GM19239 (cell line): ENCODE results near the gene FOXE3.

ENCODE experiments used
- DNase-seq: peaks from one replicate; pipeline ENCODE4 v3.0.0; 2011; ENCODE audit warnings: low spot score; ENCODE audit not compliant: insufficient read length
- FAIRE-seq: peaks from 2 replicates; lab custom pipeline; 2011; peaks lifted over from hg19 to GRCh38; lab: Jason Lieb, UNC

FOXE3 gene

DNA sequence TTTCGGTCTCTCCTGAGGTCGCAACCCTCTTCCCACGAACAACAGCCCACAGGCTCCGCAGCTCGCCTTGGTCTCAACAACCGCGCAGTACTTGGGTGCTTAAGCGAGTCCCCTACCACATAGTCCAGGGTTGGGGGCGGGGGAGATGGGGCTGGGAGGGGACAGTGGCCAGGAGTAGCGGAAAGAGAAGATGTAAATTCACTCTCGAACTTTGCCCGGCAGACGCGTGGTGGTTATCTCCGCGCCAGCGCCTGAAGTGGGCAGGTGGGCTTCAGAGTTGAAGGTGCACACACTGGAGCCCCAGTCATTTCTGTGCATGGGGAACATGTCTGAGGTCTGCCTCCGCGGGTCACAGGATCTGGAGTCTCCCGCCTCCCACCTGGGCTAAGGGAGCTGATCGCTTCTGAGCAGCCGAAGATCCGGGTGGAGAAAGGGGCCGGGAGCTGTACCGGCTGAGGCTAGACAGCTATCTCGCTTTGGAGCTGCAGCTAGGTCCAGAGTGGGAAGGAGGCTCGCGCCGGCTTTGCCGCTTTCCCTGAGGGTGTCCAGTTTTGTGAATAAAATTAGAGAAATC lies 17.5 kb downstream of the FOXE3 start:
- FAIRE-seq = no peak
- no peak for DNase-seq

DNA sequence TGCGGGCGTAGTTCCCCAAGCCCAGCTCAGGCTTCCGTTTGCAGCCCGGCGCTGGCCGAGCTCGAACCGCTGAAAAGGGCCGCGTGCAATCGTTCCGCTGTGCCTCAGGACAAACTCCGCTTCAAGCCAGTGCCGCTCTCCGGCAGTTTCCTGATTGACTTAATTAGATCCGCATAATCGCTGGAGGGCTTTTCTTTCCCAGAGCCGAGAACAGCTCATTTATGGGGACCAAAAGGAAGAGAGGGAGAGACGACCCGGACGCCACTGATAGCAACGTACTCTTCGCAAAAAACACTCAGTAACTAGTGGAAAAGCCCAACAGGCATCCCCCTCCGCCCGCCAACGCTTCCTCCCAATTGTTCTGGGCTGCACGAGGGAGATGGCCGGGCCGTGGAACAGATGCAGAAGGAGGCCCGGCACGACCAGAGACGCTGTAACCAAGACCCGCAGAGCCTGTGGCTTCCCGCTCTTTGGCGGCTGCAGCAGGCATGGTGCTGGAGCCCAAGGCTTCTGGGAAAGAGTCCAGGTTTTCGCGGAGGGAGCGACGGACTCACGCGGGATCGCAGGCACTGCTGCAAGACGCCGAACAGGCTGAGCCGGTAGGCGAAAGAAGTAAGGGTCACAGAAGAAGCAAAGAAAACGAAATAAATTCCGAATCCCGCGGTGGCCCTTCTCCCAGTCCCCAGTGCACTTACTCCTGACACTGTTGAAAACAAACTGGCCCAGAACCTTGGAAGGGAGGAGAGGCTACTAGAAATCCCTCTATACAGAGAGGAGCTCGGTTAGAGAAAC lies 18.2 kb downstream of the FOXE3 start:
- DNase-seq = no peak
- FAIRE-seq = no peak

DNA sequence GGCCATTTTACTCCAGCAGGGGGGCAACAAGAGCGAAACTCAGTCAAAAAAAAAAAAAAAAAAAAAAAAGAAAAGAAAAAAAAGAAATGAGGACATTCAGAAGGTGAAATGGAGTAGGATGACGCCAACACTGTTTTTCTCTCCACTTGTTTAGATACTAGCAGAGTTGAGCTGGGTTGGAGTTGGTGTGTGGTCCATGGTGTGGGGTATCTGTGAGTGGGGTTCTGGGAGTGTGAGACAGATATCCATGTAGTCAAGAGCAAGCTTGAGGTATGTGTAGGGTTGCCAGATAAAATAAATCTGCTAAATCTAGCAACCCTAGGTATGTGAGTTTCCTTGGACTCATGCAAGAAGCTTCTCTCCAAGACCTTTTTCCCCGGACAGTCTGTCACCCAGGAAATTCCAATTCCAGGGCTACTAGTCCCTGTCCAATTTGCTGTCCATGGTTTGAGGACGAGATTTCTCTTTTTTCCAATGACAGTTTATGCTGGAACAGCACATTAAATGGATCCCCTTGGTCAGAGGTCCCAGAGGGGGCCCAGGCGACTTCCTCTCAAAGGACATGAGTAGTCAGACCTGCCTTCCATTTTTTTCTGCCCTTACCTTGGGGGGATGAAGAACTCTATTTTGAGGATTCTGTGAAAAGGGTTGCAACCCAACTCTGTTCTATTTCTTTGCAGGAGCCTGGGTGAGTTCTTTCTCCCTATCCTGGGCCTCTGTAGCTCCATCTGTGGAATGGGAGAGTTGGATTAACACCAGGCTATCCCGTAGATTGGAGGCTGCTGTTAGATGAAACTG lies 19.6 kb downstream of the FOXE3 start:
- DNase-seq = no peak
- FAIRE-seq = no peak

DNA sequence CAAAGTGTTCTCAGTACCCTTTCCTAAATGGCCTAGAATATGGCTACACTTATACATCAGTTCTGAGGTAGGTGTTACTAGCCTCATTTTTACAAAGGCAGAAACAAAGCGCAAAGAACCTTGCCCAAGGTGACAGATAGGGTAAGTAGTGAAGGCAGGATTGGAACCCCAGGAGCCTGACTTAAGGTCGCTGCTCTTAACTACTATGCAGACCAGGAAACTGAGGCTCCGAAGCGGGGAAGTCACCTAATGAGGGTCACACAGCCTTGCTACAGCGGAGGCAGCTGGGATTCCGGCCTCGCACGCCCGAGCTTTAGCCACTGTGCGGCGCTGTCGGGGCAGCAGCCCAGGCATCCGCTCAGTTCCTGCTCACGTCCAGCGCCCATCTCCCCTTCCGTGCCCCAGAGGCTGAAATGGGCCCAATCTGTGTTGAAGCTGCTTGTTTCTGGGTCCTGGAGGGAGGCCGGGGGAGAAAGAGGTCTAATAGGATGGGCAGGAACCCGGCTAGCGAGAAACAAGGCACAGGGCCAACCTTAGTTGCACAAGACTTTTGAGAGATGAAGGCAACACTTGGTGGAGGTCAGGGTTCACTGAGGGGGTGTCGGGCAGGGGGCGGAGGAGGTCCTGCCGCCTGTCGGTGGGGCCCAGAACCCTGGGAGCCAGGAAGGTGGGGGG lies 20.4 kb downstream of the FOXE3 start:
- DNase-seq = peak; percentile 78
- FAIRE-seq = peak; percentile 92

DNA sequence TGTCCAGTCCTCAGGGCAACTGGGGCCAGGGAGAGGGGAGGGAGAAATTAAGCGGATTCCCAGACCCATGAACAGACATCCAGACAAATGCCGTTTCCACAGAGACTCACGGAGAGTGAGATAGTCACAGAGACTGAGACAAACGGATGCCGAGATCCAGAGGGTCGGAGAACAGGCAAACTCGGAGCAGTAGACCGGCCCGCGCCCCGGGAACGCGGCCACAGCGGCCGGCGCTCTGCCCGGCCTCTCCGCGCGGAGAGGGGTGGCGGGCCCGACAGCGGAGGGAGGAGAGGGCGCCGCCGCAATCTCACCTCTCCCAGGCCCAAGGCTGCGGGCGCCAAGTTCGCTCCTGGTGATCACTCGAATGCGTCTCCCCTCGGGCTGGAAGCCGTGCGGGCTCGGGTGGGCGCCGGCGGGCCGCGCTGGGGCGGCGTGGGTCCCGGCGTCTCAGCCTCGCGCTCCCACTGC lies 20.9 kb downstream of the FOXE3 start:
- FAIRE-seq (no peak), DNase-seq (no peak)

DNA sequence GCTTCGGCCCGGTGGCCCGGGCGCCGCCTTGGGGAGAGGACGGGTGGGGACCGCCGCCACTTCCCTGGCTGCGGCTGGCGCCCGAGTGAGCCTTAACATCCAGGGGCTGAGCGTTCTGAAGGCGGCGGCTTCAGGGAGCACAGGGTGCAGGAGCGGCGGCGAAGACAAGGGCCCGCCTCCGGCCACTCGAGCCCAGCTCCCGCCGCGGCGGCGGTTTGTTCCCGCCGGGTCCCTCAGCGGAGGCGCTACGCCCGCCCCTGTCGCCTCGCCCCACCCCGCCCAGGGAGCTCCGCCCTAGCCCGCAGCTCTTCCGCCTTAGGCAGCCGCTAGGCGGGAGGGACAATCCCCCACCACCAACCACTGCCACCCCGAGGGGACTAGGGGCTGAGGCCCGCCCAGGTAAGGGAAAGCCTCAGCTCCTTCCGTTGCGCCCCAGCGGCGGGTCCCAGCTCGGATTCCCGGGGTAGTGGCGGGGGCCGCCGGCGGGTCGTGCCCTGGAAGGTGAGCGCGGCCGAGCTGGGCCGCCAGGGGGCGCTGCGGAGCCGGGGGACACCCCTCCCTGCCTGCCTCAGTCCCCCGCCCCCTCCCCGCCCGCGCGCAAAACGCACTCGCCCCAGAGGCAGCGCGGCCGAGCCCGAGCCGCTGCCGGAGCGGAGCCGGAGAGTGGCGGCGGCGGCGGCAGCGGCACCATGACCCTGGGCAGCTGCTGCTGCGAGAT lies 21.5 kb downstream of the FOXE3 start, which contains the start of gene FOXD2:
Gene FOXD2, plus strand, starts transcription at position 598 of the 718 bp plus-strand sequence. Its CDS starts 92 bp downstream, at position 690.
- DNase-seq = peak; percentile 99
- peak; percentile 93 for FAIRE-seq

DNA sequence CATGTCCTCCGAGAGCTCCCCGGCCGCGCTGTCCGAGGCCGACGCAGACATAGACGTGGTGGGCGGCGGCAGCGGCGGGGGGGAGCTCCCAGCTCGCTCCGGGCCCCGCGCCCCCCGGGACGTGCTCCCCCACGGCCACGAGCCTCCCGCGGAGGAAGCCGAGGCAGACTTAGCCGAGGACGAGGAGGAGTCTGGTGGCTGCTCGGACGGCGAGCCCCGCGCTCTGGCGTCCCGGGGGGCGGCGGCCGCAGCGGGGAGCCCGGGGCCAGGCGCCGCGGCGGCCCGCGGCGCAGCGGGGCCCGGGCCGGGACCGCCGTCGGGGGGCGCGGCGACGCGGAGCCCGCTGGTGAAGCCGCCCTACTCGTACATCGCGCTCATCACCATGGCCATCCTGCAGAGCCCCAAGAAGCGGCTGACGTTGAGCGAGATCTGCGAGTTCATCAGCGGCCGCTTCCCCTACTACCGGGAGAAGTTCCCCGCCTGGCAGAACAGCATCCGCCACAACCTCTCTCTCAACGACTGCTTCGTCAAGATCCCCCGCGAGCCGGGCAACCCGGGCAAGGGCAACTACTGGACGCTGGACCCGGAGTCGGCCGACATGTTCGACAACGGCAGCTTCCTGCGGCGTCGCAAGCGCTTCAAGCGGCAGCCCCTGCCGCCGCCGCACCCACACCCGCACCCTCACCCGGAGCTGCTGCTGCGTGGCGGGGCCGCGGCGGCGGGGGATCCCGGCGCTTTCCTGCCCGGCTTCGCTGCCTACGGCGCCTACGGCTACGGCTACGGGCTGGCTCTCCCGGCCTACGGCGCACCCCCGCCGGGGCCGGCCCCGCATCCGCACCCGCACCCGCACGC lies 22.3 kb downstream of the FOXE3 start:
- no peak for FAIRE-seq
- no peak for DNase-seq

DNA sequence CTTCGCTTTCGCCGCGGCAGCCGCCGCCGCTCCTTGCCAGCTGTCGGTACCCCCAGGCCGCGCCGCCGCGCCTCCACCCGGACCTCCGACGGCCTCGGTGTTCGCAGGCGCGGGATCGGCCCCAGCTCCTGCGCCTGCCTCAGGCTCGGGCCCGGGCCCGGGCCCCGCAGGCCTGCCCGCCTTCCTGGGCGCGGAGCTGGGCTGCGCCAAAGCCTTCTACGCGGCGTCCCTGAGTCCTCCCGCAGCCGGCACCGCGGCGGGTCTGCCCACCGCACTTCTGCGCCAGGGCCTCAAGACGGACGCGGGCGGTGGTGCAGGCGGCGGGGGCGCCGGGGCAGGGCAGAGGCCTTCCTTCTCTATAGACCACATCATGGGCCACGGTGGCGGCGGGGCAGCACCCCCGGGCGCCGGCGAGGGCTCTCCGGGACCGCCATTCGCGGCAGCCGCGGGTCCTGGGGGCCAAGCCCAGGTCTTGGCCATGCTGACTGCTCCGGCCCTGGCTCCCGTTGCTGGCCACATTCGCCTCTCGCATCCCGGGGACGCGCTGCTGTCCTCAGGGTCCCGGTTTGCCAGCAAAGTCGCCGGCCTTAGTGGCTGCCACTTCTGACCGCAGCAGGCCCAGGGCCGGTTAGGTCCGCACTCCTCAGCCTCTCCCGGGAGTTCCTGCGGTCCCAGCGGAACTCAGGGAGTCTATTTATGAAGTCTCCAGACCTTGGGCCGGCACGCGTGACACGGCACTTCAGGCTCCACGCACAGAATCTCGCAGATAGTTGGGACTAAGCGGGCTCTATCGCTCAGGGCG lies 23.1 kb downstream of the FOXE3 start:
- DNase-seq = no peak
- FAIRE-seq = no peak

DNA sequence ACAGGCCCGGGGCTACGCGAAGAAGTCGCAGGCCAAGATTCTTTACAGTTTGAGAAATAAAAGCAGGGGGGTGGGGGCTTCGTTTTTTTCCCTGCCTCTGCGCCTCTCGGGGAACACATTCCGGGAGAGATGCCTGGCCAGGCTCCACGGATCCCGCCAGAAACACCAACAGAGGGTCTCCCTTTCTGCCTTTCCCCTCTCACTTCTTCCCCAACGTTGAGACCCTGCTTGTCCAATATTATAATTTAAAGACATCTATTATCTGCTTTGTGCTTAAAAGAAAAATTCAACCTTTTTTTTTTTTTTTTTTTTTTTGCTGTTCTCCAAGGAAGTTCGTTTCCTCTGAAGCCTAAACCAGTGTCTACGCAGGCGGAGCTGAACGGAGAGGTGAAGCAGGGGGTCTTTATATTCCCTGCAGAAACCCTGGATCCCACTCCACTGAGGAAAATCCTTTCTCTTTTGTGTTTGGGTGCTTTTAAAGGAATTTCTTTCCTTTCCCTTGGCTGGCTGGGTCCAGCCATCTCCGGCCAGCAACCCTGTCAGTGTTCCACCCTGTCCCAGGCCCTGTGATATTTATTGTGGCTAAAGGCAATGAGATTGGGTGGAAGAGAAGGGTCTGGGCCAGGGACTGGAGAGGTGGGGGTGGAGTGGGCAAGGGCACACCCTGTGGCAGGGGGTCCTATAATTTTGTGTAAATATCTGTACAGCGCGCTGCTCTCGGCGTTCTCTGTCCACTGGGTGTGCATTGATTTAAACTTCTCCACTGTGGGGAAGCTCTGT lies 23.9 kb downstream of the FOXE3 start:
- FAIRE-seq = no peak

DNA sequence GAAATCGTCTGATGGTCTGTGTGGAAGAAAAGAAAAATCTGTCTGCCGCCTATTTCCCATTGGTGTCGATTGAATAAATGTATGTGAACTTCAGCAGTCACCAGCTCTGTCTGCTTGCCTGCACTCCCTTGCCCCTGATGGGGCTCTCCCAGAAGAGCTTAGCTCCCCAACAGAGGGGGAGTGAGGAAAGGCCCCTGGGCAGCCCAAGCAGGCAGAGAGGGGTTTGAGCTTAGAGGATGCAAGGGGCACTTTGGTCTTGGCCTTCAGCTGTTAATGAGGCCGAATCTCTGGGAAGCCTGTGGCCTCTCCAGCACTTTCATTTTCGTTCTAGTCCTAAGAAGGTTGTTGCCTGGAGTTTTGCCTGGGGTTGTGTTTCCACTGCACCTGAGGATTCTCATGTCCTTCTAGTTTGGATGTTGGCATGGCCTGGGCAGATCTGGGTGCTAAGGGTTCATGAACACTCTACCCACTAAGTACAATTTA lies 24.6 kb downstream of the FOXE3 start:
- no peak for FAIRE-seq

More for the DNA sequence above, 23.9 kb downstream of the FOXE3 start:
- DNase-seq = no peak

DNA sequence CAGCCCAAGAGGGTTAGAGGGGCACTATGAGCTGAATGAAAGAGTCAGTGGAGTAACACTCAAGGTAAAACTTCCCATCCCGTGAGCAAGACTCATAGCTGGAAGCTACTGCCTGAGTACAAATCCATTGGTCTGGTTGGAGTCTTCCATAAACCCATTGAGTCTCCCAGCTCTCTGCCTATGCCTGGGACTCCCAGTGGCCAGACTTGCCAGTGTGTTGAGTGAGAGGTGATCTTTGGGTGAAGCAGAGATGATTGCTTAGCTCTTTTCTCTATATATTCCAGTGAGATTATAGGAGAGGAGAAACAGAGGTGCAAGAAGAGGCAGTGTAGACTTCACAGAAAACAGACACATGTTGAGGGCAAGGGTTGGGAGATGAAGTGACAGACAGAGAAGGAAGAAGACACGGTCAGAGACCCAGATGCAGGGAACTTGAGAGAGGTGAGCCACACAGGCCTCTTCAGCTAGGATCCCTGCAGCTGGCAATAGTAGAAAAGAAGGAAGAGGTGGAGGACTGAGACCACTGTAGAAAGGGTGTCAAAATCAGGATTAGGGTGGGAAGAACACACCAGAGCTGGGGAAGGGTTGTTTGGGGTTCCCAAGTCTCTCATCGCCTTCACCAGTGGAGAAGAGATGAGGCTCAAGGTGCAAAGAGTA lies 25.5 kb downstream of the FOXE3 start:
- FAIRE-seq = no peak
- no peak for DNase-seq

More for the DNA sequence above, 24.6 kb downstream of the FOXE3 start:
- no peak for DNase-seq

DNA sequence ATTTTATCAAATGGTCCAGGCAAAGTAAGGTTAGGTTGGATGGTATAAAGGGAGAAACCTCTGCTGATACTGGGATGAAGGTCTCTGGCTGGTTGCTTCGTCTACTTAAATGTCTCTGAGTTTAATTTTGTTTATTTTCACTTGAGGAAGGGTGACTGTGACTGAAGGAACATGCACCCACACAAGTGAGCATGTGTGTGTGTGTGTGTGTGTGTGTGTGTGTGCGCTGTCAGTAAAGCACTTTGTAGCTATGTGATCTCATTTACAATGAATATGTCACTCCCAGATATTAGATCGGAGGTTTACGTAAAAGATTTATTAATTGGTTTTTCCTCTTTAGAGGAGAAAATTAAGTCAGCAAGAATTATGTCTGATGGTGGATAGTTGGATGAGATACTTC lies 26.1 kb downstream of the FOXE3 start:
- DNase-seq (no peak), FAIRE-seq (no peak)

DNA sequence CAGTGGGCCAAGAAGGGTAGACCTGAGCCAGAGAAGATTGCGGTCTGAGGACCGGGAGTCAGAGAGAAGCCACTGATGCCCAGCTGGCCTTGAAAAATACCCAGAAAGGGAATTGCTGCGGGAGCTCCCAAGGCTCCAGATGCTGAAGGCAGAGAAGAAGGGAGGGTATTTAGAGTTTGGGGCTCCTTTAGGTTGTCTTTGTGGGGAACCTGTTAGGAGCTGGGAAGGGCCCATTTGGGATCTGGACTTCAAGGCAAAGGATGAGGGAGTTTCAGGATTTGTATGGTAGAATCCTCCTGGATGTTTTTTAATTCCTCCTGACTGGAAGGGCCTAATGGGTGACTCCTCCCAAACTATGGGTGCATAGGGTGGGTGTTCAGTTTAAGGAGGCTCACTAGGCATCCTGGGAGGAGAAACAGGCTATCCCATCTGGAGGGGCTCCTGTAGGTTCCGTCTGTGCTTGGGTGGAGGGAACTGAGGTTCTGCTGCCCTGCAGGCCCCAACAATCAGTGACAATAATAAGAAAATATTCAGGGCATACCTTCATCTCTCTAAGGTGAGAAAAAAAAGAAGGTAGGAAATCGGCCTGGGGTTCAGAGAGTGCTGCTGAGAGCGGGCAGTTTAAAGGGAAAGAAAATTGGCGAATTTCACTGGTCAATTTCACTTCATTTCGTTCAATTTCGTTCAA lies 26.9 kb downstream of the FOXE3 start:
- FAIRE-seq = no peak

DNA sequence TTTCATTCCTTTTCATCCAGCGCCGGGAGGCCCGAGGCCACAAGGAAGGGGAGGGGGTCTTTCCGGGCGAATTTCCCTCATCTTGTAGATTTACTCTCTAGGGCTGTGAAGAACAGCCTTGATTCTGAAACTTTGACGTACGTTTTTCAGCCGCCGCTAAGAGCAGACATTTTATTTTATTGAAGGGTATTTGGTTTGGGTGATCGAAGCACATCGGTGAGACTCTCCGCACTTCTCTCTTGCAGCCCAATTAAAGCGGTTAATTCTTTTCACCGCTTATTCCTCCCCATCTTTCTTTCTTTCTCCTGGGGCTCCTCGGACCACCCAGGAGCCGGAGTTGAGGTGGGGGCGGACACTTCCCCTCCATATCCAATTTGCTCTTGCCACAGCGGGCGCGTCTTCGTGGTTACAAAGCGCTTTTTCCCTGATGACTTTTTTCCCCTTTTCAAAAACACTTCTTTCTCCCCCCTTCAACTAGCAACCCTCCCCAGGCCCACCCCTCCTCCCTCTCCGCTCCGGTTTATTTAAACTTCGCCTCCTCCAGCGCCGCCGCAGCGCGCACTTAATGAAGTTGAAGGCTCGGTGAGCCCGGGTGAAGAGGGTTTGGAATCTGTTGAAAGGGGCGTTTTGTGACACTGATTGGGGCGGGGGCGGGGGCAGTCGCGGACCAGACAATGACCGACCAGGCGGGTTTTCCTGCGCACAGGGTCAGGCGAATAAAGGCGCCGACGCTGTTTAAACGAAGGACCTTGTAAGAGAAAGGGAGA lies 27.6 kb downstream of the FOXE3 start:
- FAIRE-seq = no peak
- no peak for DNase-seq

More for the DNA sequence above, 26.9 kb downstream of the FOXE3 start:
- DNase-seq = no peak

DNA sequence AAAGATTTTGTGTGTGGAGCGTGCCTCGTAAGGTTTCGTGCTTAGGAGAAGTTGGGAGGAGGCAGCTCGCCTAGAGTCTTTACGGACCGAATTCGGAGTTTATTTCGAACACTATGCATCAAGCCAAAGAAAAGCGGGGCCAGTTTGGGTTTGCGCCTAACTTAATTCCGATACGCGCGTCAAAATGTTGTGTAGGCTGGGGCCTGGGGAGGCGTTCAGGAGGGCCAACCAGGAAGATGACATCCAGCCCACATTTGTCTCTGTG lies 28.1 kb downstream of the FOXE3 start:
- FAIRE-seq (no peak), DNase-seq (no peak)
